ENCODE measurements around the gene PDHA1.

PDHA1 gene

DNA sequence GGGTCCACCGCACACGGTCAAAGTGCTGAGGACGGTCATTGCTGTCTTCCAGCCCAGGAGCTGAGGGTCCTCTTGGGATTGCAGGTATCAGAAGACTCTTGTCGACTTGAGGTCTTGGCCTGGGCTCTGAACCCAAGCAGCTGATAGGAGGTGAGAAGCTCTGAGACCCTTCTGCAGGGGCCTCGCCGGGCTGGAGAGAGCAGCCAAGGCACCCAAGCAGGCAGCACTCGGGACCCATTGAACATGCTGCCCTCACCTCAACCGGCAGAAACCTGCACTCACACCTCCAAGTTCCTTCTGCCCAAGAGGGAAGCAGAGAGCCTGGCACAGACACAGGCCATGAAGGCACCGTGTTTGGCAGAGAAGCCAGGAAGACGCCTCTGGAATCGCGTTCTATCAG is 34.1 kb downstream of the PDHA1 start:
- DNase-seq = no peak

DNA sequence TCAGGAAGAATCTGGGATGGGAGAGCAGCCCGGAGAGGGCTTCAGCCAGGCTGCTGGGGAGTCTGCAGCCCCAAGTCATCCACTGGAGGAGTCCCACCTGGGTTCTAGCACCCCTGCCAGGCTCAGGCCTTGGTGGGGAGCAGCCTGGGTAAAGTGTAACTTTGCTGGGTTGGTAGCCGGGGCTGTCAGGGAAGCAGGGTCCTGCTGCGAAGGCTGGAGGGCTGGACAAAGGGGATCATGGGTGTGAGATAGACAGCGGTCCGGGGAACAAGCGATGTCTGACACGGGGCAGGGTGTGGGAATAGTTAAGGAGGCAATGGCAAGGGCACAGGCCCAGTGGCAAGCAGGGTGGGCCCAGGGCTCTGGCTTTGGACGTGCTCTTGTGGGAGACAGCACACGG is 37.6 kb downstream of the PDHA1 start:
- no peak for DNase-seq

DNA sequence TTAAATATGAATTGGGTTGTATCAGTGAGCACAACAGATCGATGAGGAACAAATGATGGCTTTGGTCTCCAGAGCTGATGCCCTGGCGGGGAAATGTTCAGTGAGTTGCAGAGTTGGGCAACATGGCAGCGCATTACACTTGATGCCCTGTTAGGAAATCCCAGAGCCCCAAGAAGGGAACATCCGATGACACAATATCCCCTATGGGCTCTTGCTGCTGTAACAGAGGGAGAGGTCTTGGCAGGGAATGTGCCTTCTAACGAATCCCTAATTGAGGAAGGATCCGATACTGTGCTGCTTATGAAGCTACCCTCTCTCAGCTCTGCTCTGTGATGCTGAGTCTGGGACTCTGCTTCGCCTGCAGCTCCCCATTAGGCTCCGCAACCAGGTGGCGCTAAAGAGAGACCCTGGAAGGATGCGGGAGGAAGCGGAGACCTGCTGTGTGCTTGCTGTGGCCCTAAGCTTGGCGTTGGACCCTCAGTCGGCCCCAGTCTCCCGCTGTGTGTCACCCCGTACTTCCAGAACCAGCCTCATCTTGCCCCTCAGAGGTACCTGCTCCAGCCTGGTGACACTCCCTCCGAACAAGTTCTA is 38.9 kb downstream of the PDHA1 start:
- no peak for DNase-seq

DNA sequence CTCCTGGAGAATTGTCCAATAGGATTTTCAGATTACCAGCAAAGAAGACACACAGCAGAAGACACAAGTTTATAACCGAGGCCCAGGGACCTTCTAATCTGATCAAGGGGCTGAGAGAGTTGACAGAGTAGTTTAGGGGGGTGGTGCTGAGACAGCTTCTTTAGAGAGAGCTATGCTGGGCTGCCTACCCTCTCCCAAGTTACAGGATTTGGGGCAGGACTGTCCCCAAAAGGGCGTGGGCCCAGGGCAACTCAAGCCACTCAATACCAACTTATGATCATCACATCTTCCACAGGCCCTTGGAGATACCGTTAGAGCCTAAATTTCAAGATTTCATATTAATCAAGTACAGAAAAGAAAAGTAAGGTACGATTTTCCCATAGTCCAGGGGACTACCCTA is 43.0 kb downstream of the PDHA1 start:
- no peak for DNase-seq

DNA sequence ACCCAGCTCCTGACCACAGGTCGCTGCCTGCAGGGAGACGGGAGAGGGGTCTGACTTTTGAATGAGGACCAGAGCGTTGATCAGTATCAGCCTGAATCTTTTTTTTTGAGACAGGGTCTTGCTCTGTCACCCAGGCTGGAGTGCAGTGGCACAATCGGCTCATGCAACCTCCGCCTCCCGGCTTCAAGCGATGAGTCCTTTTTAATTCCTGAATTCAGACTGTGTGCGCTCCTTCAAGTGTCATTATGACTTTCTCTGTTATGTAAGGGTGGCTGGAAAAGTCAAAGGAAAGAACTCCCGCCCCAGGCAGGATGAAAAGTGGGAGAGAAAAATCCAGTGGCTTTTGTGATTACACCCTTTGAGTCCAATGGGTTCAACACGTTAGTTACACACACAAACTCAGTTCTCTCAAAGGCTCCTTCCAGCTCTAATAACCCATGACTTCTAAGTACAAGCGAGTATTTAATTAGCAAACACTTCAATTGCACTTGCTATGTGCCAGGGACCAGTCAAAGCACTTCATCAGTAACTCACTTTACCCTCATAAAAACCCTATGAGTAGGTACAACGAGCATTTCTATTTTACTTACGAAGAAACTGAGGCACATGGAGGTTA is 44.4 kb downstream of the PDHA1 start:
- DNase-seq = no peak

DNA sequence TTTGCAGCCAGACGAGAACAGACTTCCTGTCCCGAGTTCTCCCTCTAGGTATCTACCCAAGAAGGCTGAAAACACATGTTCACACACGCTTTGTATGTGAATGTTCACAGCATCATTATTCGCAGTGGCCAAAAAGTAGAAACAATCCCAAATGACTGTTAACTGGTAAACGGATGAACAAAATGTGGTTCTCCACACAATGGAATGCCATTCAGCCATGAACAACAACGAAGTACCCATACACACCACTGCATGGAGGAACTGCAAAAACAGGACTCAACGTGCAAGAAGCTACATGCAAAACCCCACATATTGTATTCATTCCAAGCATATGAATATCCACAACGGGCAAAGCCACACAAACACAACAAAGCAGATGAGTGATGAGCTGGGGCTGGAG is 45.0 kb downstream of the PDHA1 start:
- no peak for DNase-seq

DNA sequence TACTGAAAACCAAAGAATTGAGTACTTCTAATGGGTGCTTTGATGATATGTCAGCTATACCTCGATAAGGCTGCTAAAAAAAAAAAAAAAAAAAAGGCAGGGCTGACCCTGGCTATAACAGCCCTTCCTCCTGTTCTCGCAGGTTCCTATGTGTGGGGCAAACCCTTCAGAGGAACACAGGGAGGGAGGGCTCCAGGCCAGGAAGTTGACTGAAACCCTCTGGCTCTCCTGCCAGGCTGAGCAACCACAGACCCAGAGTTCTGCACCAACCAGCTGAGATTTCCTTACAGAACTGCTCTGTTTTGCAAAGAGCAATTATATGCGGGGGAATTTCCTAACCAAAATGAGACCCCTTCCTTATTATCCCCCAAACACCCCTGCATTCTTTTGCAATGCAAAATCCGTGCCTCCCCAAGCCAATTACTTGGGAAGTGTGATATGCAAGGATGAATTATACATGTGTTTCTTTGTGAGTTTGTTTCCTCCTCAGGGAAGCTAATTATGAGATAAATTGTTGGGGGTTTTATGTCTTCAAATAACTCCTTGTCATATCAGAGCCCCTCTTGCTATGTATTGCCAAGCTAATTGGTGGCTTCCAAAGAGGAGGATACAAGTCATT is 45.6 kb downstream of the PDHA1 start:
- DNase-seq = no peak

DNA sequence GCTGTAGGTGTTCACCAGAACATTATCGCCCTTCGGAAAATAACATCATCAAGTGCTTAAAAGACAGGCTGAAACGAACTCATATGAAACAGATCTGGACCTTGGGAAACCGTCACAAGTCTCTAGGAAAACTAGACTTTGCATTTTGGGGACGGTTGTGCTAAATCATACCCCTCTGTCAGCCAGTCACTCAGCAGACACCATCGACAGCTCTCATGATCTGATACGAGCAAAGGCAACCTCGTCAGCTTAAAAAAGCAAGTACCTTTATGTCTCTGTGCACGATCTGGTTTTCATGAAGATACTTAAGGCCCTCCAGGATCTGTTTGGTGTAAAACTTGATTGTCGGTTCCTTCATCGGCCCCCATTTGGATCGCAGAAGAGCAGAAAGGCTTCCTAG is 48.4 kb downstream of the PDHA1 start:
- no peak for DNase-seq

DNA sequence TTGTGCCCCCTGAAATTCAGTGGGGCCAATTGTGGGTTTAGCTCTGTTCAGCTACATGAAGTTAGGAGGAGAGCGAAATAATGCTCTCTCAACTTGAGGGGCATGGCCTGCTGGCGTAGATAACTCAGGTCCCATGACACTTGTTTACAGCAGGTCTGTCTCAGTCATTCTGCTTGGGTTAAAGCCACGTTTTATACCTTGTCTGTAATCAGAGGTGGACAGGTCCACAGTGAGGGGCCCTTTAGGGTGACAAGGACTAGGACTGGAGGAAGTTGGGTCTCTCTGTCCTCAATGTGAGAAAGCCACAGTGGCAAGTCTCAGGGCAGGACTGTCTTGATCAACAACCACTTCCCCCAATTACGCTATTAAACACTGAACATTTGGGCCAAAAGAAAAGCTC is 49.0 kb downstream of the PDHA1 start:
- DNase-seq = no peak

DNA sequence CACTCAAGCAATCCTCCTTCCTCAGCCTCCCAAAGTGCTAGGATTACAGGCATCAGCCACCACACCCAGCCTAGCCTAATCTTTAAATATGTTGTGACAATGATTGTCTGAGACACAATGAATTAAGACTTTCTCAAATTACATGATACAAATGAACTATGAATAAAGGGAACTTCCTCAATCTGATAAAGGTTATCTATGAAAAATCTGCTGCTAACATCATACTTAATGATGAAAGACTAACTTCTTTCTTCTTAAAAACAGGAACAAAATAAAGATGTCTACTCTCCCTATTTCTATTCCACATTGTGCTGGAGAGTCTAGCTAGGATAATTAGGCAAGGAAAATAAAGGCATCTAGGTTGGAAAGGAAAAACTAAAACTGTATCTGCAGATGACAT is 60.0 kb downstream of the PDHA1 start:
- DNase-seq = no peak

DNA sequence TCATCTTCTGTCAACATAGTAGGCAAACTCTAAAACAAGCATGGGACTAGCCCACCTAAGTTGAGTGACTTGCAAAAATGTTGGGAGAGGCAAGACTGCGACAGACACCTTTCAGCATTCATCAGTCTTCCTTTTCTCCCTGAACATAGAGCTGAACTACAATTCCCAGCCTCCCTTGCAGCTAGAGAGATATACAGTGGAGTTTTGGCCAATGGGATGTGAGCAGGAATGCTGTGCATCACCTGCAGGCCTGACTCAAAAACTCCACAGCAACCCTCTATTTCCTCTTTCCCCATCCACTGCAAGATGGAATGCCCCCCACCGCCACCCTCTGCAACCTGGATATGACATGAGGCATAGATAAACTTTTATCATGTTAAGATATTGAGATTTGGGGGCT is 66.5 kb downstream of the PDHA1 start:
- no peak for DNase-seq

Measured in NCI-H2081 (cell line).